GM23338 (cell line): ENCODE measurements around the gene AZU1. TPM values are rescaled to one million over a fixed set of nuclear protein-coding genes. Genes with fewer than 3 reads are reported as not detected.
"Not testable (repeated sequence)": the region's sequence is repeated elsewhere in the genome, so short reads cannot be mapped to it uniquely, and the experiment has no call there.

Experiments used
- ATAC-seq: fragments of 200-7000 bp; cut with Tn5 transposase; 3 replicates; pipeline ENCODE4 v1.9.1; 2020
- DNase-seq: peaks from one replicate; pipeline ENCODE4 v3.0.0-alpha.2; 2015; ENCODE audit warnings: low spot score
- H2AFZ ChIP-seq: fragments of 200-600 bp; sonication (generic); 2 replicates; pipeline ENCODE4 v1.8.0; 2016; ENCODE audit warnings: antibody characterized with exemption, mild to moderate bottlenecking, moderate library complexity
- H3F3A ChIP-seq: fragments of 200-600 bp; sonication (generic); replicated peaks from 2 replicates; pipeline ENCODE4 v1.8.0; 2017; ENCODE audit warnings: antibody characterized with exemption, mixed run types, low read depth
- H3K27ac ChIP-seq: fragments of 200-600 bp; sonication (generic); 2 replicates; pipeline ENCODE4 v1.6.1; 2016; ENCODE audit warnings: low read depth
- H3K27me3 ChIP-seq: fragments of 200-600 bp; sonication (generic); 2 replicates; pipeline ENCODE4 v1.8.0; 2016; ENCODE audit warnings: mild to moderate bottlenecking, mixed run types, moderate library complexity; ENCODE audit not compliant: insufficient read depth
- H3K36me3 ChIP-seq: fragments of 200-600 bp; sonication (generic); 2 replicates; pipeline ENCODE4 v1.8.0; 2016; ENCODE audit warnings: mild to moderate bottlenecking; ENCODE audit not compliant: insufficient read depth
- H3K4me1 ChIP-seq: fragments of 200-600 bp; sonication (generic); 2 replicates; pipeline ENCODE4 v1.8.0; 2016; ENCODE audit warnings: mild to moderate bottlenecking, moderate library complexity; ENCODE audit not compliant: insufficient read depth
- H3K4me2 ChIP-seq: fragments of 200-600 bp; sonication (generic); 2 replicates; pipeline ENCODE4 v1.7.1; 2017; ENCODE audit warnings: mixed run types
- H3K4me3 ChIP-seq: fragments of 200-600 bp; sonication (generic); 2 replicates; pipeline ENCODE4 v1.6.1; 2016; ENCODE audit warnings: mixed run types
- H3K79me2 ChIP-seq: fragments of 200-600 bp; sonication (generic); replicated peaks from 2 replicates; pipeline ENCODE4 v1.8.0; 2017; ENCODE audit warnings: mild to moderate bottlenecking; ENCODE audit not compliant: insufficient read depth
- H3K9me2 ChIP-seq: fragments of 200-600 bp; sonication (generic); 2 replicates; pipeline ENCODE4 v1.8.0; 2017; ENCODE audit not compliant: insufficient read depth
- H4K20me1 ChIP-seq: fragments of 200-600 bp; sonication (generic); replicated peaks from 2 replicates; pipeline ENCODE4 v1.8.0; 2017; ENCODE audit warnings: mild to moderate bottlenecking; ENCODE audit not compliant: insufficient read depth
- H3K27ac Mint-ChIP-seq: 2 replicates; pipeline ENCODE4 v1.8.0; 2020; ENCODE audit warnings: inconsistent platforms, mild to moderate bottlenecking, moderate library complexity, mixed read lengths
- H3K27me3 Mint-ChIP-seq: 3 replicates; pipeline ENCODE4 v1.8.0; 2022; ENCODE audit warnings: low read depth, mild to moderate bottlenecking, moderate library complexity, mixed read lengths, inconsistent platforms; ENCODE audit not compliant: insufficient read depth, poor library complexity
- H3K36me3 Mint-ChIP-seq: 3 replicates; pipeline ENCODE4 v1.8.0; 2021; ENCODE audit warnings: low read depth, mild to moderate bottlenecking, inconsistent platforms, moderate library complexity, mixed read lengths
- H3K4me1 Mint-ChIP-seq: 3 replicates; pipeline ENCODE4 v1.8.0; 2020; ENCODE audit warnings: mild to moderate bottlenecking, inconsistent platforms, mixed read lengths
- H3K4me3 Mint-ChIP-seq: 3 replicates; pipeline ENCODE4 v1.8.0; 2021; ENCODE audit warnings: moderate library complexity, mild to moderate bottlenecking, inconsistent platforms, mixed read lengths
- H3K9me3 Mint-ChIP-seq: 3 replicates; pipeline ENCODE4 v1.8.0; 2020; ENCODE audit warnings: moderate library complexity, mild to moderate bottlenecking, inconsistent platforms, mixed read lengths
- polyA plus RNA-seq: library from polyadenylated mRNA; unstranded; fragments of >200 nt; fragmentation: Nextera tagmentation; extraction: Ambion mirVana; gene quantifications from 2 replicates; pipeline ENCODE4 v1.2.1, GENCODE V29; 2016
- total RNA-seq: library from RNA; depleted of rRNA; stranded (reverse); fragments of >200 nt; shearing (Covaris generic); gene quantifications from 2 replicates; pipeline ENCODE4 v1.2.3, GENCODE V29; 2014
- TF ChIP-seq, protein P1 (sequence below): fragments of 250-450 bp; sonication (Bioruptor Pico); IDR thresholded peaks from 2 replicates; pipeline ENCODE4 v1.5.0; 2020; ENCODE audit warnings: mild to moderate bottlenecking, moderate library complexity
- TF ChIP-seq, protein P2 (sequence below): IDR thresholded peaks from one replicate; pipeline ENCODE4 v1.6.1; 2018; ENCODE audit warnings: antibody characterized with exemption; ENCODE audit not compliant: unreplicated experiment
- TF ChIP-seq, protein P3 (sequence below): IDR thresholded peaks from 2 replicates; pipeline ENCODE4 v1.6.1; 2016; ENCODE audit warnings: antibody characterized with exemption

The AZU1 gene
- total and polyA plus RNA-seq, 2 experiments from 2014 or later = 0.78 to 1.4 TPM

DNA sequence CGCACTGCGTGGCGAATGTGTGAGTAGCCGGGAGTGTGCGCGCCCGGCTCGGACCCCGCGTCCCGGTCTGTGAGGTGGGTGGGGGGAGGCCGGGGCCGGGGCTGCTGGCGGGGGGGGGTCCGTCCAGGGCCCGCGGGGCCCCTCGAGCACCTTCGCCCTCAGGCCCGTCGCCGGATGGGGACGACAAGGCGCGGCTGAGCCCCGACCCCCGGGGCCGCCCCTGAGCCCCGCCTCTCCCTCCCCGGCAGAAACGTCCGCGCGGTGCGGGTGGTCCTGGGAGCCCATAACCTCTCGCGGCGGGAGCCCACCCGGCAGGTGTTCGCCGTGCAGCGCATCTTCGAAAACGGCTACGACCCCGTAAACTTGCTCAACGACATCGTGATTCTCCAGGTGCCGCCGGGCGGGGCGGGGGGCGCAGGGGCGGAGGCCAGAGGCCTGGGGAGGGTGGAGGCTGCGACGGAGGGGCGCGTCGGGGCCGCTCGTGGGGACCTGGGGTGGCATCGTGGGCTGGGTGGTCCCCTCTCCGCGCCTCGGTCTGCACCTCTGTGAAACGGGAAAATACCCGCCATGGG, 25.5 kb downstream of the AZU1 start (continued):
- TF ChIP-seq, protein P1, sequence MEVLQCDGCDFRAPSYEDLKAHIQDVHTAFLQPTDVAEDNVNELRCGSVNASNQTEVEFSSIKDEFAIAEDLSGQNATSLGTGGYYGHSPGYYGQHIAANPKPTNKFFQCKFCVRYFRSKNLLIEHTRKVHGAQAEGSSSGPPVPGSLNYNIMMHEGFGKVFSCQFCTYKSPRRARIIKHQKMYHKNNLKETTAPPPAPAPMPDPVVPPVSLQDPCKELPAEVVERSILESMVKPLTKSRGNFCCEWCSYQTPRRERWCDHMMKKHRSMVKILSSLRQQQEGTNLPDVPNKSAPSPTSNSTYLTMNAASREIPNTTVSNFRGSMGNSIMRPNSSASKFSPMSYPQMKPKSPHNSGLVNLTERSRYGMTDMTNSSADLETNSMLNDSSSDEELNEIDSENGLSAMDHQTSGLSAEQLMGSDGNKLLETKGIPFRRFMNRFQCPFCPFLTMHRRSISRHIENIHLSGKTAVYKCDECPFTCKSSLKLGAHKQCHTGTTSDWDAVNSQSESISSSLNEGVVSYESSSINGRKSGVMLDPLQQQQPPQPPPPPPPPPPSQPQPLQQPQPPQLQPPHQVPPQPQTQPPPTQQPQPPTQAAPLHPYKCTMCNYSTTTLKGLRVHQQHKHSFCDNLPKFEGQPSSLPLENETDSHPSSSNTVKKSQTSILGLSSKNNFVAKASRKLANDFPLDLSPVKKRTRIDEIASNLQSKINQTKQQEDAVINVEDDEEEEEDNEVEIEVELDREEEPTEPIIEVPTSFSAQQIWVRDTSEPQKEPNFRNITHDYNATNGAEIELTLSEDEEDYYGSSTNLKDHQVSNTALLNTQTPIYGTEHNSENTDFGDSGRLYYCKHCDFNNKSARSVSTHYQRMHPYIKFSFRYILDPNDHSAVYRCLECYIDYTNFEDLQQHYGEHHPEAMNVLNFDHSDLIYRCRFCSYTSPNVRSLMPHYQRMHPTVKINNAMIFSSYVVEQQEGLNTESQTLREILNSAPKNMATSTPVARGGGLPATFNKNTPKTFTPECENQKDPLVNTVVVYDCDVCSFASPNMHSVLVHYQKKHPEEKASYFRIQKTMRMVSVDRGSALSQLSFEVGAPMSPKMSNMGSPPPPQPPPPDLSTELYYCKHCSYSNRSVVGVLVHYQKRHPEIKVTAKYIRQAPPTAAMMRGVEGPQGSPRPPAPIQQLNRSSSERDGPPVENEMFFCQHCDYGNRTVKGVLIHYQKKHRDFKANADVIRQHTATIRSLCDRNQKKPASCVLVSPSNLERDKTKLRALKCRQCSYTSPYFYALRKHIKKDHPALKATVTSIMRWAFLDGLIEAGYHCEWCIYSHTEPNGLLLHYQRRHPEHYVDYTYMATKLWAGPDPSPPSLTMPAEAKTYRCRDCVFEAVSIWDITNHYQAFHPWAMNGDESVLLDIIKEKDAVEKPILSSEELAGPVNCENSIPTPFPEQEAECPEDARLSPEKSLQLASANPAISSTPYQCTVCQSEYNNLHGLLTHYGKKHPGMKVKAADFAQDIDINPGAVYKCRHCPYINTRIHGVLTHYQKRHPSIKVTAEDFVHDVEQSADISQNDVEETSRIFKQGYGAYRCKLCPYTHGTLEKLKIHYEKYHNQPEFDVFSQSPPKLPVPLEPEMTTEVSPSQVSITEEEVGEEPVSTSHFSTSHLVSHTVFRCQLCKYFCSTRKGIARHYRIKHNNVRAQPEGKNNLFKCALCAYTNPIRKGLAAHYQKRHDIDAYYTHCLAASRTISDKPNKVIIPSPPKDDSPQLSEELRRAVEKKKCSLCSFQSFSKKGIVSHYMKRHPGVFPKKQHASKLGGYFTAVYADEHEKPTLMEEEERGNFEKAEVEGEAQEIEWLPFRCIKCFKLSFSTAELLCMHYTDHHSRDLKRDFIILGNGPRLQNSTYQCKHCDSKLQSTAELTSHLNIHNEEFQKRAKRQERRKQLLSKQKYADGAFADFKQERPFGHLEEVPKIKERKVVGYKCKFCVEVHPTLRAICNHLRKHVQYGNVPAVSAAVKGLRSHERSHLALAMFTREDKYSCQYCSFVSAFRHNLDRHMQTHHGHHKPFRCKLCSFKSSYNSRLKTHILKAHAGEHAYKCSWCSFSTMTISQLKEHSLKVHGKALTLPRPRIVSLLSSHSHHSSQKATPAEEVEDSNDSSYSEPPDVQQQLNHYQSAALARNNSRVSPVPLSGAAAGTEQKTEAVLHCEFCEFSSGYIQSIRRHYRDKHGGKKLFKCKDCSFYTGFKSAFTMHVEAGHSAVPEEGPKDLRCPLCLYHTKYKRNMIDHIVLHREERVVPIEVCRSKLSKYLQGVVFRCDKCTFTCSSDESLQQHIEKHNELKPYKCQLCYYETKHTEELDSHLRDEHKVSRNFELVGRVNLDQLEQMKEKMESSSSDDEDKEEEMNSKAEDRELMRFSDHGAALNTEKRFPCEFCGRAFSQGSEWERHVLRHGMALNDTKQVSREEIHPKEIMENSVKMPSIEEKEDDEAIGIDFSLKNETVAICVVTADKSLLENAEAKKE = no peak
- TF ChIP-seq, protein P2, sequence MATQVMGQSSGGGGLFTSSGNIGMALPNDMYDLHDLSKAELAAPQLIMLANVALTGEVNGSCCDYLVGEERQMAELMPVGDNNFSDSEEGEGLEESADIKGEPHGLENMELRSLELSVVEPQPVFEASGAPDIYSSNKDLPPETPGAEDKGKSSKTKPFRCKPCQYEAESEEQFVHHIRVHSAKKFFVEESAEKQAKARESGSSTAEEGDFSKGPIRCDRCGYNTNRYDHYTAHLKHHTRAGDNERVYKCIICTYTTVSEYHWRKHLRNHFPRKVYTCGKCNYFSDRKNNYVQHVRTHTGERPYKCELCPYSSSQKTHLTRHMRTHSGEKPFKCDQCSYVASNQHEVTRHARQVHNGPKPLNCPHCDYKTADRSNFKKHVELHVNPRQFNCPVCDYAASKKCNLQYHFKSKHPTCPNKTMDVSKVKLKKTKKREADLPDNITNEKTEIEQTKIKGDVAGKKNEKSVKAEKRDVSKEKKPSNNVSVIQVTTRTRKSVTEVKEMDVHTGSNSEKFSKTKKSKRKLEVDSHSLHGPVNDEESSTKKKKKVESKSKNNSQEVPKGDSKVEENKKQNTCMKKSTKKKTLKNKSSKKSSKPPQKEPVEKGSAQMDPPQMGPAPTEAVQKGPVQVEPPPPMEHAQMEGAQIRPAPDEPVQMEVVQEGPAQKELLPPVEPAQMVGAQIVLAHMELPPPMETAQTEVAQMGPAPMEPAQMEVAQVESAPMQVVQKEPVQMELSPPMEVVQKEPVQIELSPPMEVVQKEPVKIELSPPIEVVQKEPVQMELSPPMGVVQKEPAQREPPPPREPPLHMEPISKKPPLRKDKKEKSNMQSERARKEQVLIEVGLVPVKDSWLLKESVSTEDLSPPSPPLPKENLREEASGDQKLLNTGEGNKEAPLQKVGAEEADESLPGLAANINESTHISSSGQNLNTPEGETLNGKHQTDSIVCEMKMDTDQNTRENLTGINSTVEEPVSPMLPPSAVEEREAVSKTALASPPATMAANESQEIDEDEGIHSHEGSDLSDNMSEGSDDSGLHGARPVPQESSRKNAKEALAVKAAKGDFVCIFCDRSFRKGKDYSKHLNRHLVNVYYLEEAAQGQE = no peak
- TF ChIP-seq, protein P3, sequence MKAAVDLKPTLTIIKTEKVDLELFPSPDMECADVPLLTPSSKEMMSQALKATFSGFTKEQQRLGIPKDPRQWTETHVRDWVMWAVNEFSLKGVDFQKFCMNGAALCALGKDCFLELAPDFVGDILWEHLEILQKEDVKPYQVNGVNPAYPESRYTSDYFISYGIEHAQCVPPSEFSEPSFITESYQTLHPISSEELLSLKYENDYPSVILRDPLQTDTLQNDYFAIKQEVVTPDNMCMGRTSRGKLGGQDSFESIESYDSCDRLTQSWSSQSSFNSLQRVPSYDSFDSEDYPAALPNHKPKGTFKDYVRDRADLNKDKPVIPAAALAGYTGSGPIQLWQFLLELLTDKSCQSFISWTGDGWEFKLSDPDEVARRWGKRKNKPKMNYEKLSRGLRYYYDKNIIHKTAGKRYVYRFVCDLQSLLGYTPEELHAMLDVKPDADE = no peak

DNA sequence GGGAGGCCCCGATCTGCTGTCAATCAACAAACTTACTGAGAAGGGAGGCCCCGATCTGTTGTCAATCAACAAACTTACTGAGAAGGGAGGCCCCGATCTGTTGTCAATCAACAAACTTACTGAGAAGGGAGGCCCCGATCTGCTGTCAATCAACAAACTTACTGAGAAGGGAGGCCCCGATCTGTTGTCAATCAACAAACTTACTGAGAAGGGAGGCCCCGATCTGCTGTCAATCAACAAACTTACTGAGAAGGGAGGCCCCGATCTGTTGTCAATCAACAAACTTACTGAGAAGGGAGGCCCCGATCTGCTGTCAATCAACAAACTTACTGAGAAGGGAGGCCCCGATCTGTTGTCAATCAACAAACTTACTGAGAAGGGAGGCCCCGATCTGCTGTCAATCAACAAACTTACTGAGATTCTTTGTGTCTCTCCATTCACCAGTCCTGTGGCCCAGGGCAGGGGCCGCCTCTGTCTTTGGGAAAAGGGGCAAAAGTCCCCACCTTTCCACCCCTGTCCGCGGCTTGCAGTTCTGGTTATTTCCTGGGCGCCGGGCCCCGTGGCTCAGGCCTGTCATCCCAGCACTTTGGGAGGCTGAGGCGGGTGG, 26.1 kb downstream of the AZU1 start:
- ATAC-seq, H3K27ac ChIP-seq, H3K4me1 ChIP-seq, H3K9me2 ChIP-seq, H2AFZ ChIP-seq, H3K9me3 Mint-ChIP-seq, H3K36me3 ChIP-seq, H3K4me3 ChIP-seq, H3K79me2 ChIP-seq, H3K27me3 ChIP-seq, H3K27me3 Mint-ChIP-seq, H3K36me3 Mint-ChIP-seq, H3K4me1 Mint-ChIP-seq, H4K20me1 ChIP-seq, H3K27ac Mint-ChIP-seq, DNase-seq, H3K4me3 Mint-ChIP-seq, H3K4me2 ChIP-seq: not testable (repeated sequence)
- H3F3A ChIP-seq = peaks cover 10% of the 10 kb centered on the region; the same call in 1 of the 2 replicates
